SK-N-SH (cell line): ENCODE data around the gene POLD4. TPM values are rescaled to one million over a fixed set of nuclear protein-coding genes. Genes with fewer than 3 reads are reported as not detected.

Experiments used
- CTCF ChIA-PET: fragments of 300-600, 350-600 bp; formaldehyde crosslinking; extraction: SDS; loops from one replicate; lab custom pipeline; 2021; lab: Yijun Ruan, JAX
- POLR2A ChIA-PET: fragments of 350-600 bp; sonication (Branson Sonifier 250); formaldehyde crosslinking; extraction: SDS; loops from one replicate; lab custom pipeline; 2020; ENCODE audit warnings: antibody characterized with exemption, inconsistent platforms; lab: Yijun Ruan, JAX
- DNase-seq: peaks from one replicate; pipeline ENCODE4 v3.0.0; 2012
- H2AFZ ChIP-seq: fragments of 200-600 bp; sonication (generic); 2 replicates; pipeline ENCODE4 v1.8.1; 2016; ENCODE audit warnings: antibody characterized with exemption, mild to moderate bottlenecking, low read depth
- H3F3A ChIP-seq: fragments of 200-600 bp; sonication (generic); replicated peaks from 2 replicates; pipeline ENCODE3; 2016; ENCODE audit warnings: antibody characterized with exemption, mild to moderate bottlenecking; ENCODE audit not compliant: insufficient read depth
- H3K27ac ChIP-seq, 2 experiments: fragments of 200-500 bp in 1 of 2; fragments of 200-600 bp in 1 of 2; sonication (Bioruptor generic) in 1 of 2; sonication (generic), shearing (Covaris generic) in 1 of 2; 2 replicates each; pipeline versions ENCODE4 v1.5.1 to v1.6.1; 2014 to 2016; ENCODE audit warnings: low read depth in 2 of 2, inconsistent platforms in 1 of 2, low read length in 1 of 2, mild to moderate bottlenecking in 1 of 2, mixed read lengths in 1 of 2
- H3K27me3 ChIP-seq: fragments of 200-600 bp; sonication (generic), shearing (Covaris generic); 2 replicates; pipeline ENCODE4 v1.6.1; 2016; ENCODE audit warnings: mixed run types; ENCODE audit not compliant: insufficient read depth
- H3K36me3 ChIP-seq, 2 experiments: fragments of 200-500 bp in 1 of 2; fragments of 200-600 bp in 1 of 2; sonication (Bioruptor generic) in 1 of 2; sonication (generic) in 1 of 2; replicated peaks in 1 of 2; 2 replicates each; pipeline versions ENCODE3 to v1.5.1; 2014 to 2016; ENCODE audit warnings: low read length in 1 of 2, mild to moderate bottlenecking in 1 of 2; ENCODE audit not compliant: insufficient read depth in 2 of 2, control insufficient read depth in 1 of 2
- H3K4me1 ChIP-seq, 2 experiments: fragments of 200-500 bp in 1 of 2; fragments of 200-600 bp in 1 of 2; sonication (Bioruptor generic) in 1 of 2; sonication (generic), shearing (Covaris generic) in 1 of 2; 2 replicates each; pipeline versions ENCODE4 v1.5.1 to v1.6.1; 2014 to 2016; ENCODE audit warnings: low read depth in 1 of 2, low read length in 1 of 2, mixed run types in 1 of 2; ENCODE audit not compliant: insufficient read depth in 2 of 2, control insufficient read depth in 1 of 2
- H3K4me2 ChIP-seq: fragments of 200-600 bp; sonication (generic), shearing (Covaris generic); 2 replicates; pipeline ENCODE4 v1.6.1; 2017; ENCODE audit warnings: mixed run types
- H3K4me3 ChIP-seq, 2 experiments: fragments of 200-500 bp in 1 of 2; fragments of 200-600 bp in 1 of 2; sonication (Bioruptor generic) in 1 of 2; sonication (generic), shearing (Covaris generic) in 1 of 2; 2 replicates each; pipeline versions ENCODE4 v1.5.1 to v1.8.1; 2014 to 2016; ENCODE audit warnings: low read depth in 2 of 2, inconsistent platforms in 1 of 2, low read length in 1 of 2, mild to moderate bottlenecking in 1 of 2, mixed read lengths in 1 of 2, moderate library complexity in 1 of 2
- H3K79me2 ChIP-seq: fragments of 200-600 bp; sonication (generic); 2 replicates; pipeline ENCODE4 v1.8.1; 2017; ENCODE audit warnings: mild to moderate bottlenecking; ENCODE audit not compliant: insufficient read depth
- H3K9ac ChIP-seq: fragments of 200-600 bp; sonication (generic); 2 replicates; pipeline ENCODE4 v1.6.1; 2017; ENCODE audit warnings: mixed run types
- H3K9me2 ChIP-seq: fragments of 200-600 bp; sonication (generic); 2 replicates; pipeline ENCODE4 v1.6.1; 2017; ENCODE audit warnings: mixed run types
- H3K9me3 ChIP-seq: fragments of 200-600 bp; sonication (generic); 2 replicates; pipeline ENCODE4 v1.6.1; 2017; ENCODE audit warnings: mixed run types, mild to moderate bottlenecking, moderate library complexity
- H4K20me1 ChIP-seq: fragments of 200-600 bp; sonication (generic); 2 replicates; pipeline ENCODE4 v1.6.1; 2017; ENCODE audit warnings: mild to moderate bottlenecking, mixed run types; ENCODE audit not compliant: insufficient read depth
- CHD2 ChIP-seq: fragments of 150-350 bp; IDR thresholded peaks from 2 replicates; pipeline ENCODE4 v1.6.1; 2018; ENCODE audit warnings: low read length; ENCODE audit not compliant: partially characterized antibody
- EZH2phosphoT487 ChIP-seq: fragments of 200-600 bp; sonication (generic); IDR thresholded peaks from 2 replicates; pipeline ENCODE4 v1.6.1; 2017; ENCODE audit warnings: low read depth, mixed run types, mild to moderate bottlenecking, antibody characterized with exemption, moderate library complexity, borderline replicate concordance
- GATA2 ChIP-seq: sonication (generic); formaldehyde crosslinking; IDR thresholded peaks from 2 replicates; pipeline ENCODE4 v1.5.0; 2020; ENCODE audit warnings: mild to moderate bottlenecking, missing genetic modification reagents
- IRF3 ChIP-seq: fragments of 150-350 bp; IDR thresholded peaks from 2 replicates; pipeline ENCODE4 v1.6.1; 2016; ENCODE audit warnings: mild to moderate bottlenecking, low read depth, low read length
- JUND ChIP-seq: IDR thresholded peaks from 2 replicates; pipeline ENCODE4 v1.4.0; 2012
- MAX ChIP-seq: IDR thresholded peaks from 2 replicates; pipeline ENCODE4 v1.4.0; 2012; ENCODE audit warnings: low read depth
- MEF2A ChIP-seq: IDR thresholded peaks from 2 replicates; pipeline ENCODE4 v1.4.0; 2012; ENCODE audit warnings: low read depth, borderline replicate concordance
- NRF1 ChIP-seq: IDR thresholded peaks from 2 replicates; pipeline ENCODE4 v1.6.1; 2012; ENCODE audit warnings: low read depth, mild to moderate bottlenecking, low read length
- RAD21 ChIP-seq: IDR thresholded peaks from 2 replicates; pipeline ENCODE4 v1.6.1; 2012; ENCODE audit warnings: mild to moderate bottlenecking, low read length
- RCOR1 ChIP-seq: fragments of 150-350 bp; IDR thresholded peaks from 2 replicates; pipeline ENCODE4 v1.6.1; 2017; ENCODE audit warnings: antibody characterized with exemption, low read length
- RFX5 ChIP-seq: IDR thresholded peaks from 2 replicates; pipeline ENCODE4 v1.6.1; 2012; ENCODE audit warnings: mild to moderate bottlenecking, improper control_type of control experiment, low read length
- RXRA ChIP-seq: IDR thresholded peaks from 2 replicates; pipeline ENCODE4 v1.4.0; 2012; ENCODE audit warnings: low read depth, mild to moderate bottlenecking, borderline replicate concordance
- SIN3A ChIP-seq: IDR thresholded peaks from 2 replicates; pipeline ENCODE4 v1.6.1; 2012; ENCODE audit warnings: low read depth, mild to moderate bottlenecking, low read length, moderate library complexity, borderline replicate concordance
- TAF1 ChIP-seq: IDR thresholded peaks from 2 replicates; pipeline ENCODE4 v1.6.1; 2012; ENCODE audit warnings: low read depth, mild to moderate bottlenecking, low read length, moderate library complexity, borderline replicate concordance
- TCF12 ChIP-seq: IDR thresholded peaks from 2 replicates; pipeline ENCODE4 v1.4.0; 2012
- USF1 ChIP-seq: IDR thresholded peaks from 2 replicates; pipeline ENCODE4 v1.4.0; 2012; ENCODE audit warnings: low read depth, borderline replicate concordance
- USF2 ChIP-seq: fragments of 150-350 bp; IDR thresholded peaks from 2 replicates; pipeline ENCODE4 v1.6.1; 2017; ENCODE audit warnings: antibody characterized with exemption, low read length, low read depth, borderline replicate concordance
- ZBTB33 ChIP-seq: IDR thresholded peaks from 2 replicates; pipeline ENCODE4 v1.4.0; 2012; ENCODE audit warnings: low read depth, borderline replicate concordance
- WGBS: methylation state at CpG from one replicate; pipeline ENCODE4 v1.1.6; 2017; ENCODE audit warnings: low lambda C conversion rate; 5-methylcytosine and 5-hydroxymethylcytosine counted together
- polyA plus RNA-seq, 3 experiments: library from polyadenylated mRNA; depleted of rRNA; stranded (reverse); fragments of >200 nt; gene quantifications; 2 replicates each; pipeline ENCODE4 v1.2.3, GENCODE V29; 2012

Gene POLD4
- polyA plus RNA-seq, 1 of the 3 experiments (the other 2 are of a cell fraction): 80.4 TPM

GRCh38 chr11:67396259-67396581 lies 42.9 kb upstream of the POLD4 start:
- POLR2A ChIA-PET: interaction anchor here (1.1 kb wide), 1 partner anchor 24 kb away, joined by 3 read pairs; no protein-coding TSS in a partner anchor
- peaks cover 6 to 21% of the 10 kb centered on the region in 2 experiments; a peak in 2 of 4 replicates for H3K4me1 ChIP-seq
- no peak overlapping the region for H3K4me3 ChIP-seq
- H3K9me2 ChIP-seq: no peaks in the 10 kb centered on the region
- TF ChIP-seq IRF3 (no peak), MEF2A (no peak), TCF12 (no peak), TAF1 (no peak), ZBTB33 (no peak), JUND (no peak), RXRA (no peak), EZH2phosphoT487 (no peak), USF2 (no peak), RAD21 (no peak), RFX5 (no peak)
- no peak overlapping the region for H3K27ac ChIP-seq
- peaks cover 8 to 22% of the 10 kb centered on the region in 2 experiments for H3K36me3 ChIP-seq
- DNase-seq: no peak
- H3K4me2 ChIP-seq: no peak overlapping the region
- no peaks in the 10 kb centered on the region for H3K27me3 ChIP-seq
- no peaks in the 10 kb centered on the region for H3K9me3 ChIP-seq
- CTCF ChIA-PET: interaction anchor here (0.7 to 4.9 kb wide), 5 partner anchors 14 to 110 kb away, joined by 3 to 29 read pairs (median 5); partner anchors contain the start of gene TMEM134
- H4K20me1 ChIP-seq: peaks cover 14% of the 10 kb centered on the region
- peaks cover 9% of the 10 kb centered on the region for H3F3A ChIP-seq
- H3K79me2 ChIP-seq: peaks cover 34% of the 10 kb centered on the region
- WGBS: 90% methylated on average over 7 of the region's 7 CpGs
- H3K9ac ChIP-seq: no peak overlapping the region
- no peak overlapping the region for H2AFZ ChIP-seq

GRCh38 chr11:67395555-67396258 lies 42.4 kb upstream of the POLD4 start:
- Histone ChIP-seq H3K27ac (no peak overlapping the region), H3K36me3 (peaks cover 8 to 22% of the 10 kb centered on the region in 2 experiments), H3K9me3 (no peaks in the 10 kb centered on the region), H3K4me3 (no peak overlapping the region), H3K9ac (no peak overlapping the region), H4K20me1 (peaks cover 13% of the 10 kb centered on the region), H3K27me3 (no peaks in the 10 kb centered on the region), H3K9me2 (no peaks in the 10 kb centered on the region), H3K79me2 (peaks cover 34% of the 10 kb centered on the region), H3K4me2 (no peak overlapping the region), H2AFZ (no peak overlapping the region), H3K4me1 (peaks cover 6 to 24% of the 10 kb centered on the region in 2 experiments; a peak in 2 of 4 replicates), H3F3A (peaks cover 11% of the 10 kb centered on the region)
- POLR2A ChIA-PET: interaction anchor here (1.1 kb wide), 1 partner anchor 25 kb away, joined by 3 read pairs; no protein-coding TSS in a partner anchor
- WGBS: 98% methylated on average over 10 of the region's 19 CpGs
- CTCF ChIA-PET: interaction anchor here (1.2 to 4.9 kb wide), 3 partner anchors 13 to 74 kb away, joined by 3 to 29 read pairs (median 5); partner anchors contain the start of gene TMEM134
- no peak for TF ChIP-seq TCF12
- no peak for TF ChIP-seq SIN3A
- no peak for TF ChIP-seq MAX
- TF ChIP-seq GATA2 (CRISPR knock-in tag): no peak
- no peak for TF ChIP-seq CHD2
- TF ChIP-seq RCOR1: no peak
- TF ChIP-seq USF1: no peak
- TF ChIP-seq ZBTB33: no peak
- no peak for TF ChIP-seq NRF1
- DNase-seq: no peak
